HG02588 (cell line): Measurements from ENCODE around the gene SUGCT.

Experiments
- ATAC-seq: cut with Tn5 transposase; IDR thresholded peaks from one replicate; pipeline ENCODE4 v1.9.1; 2021; ENCODE audit warnings: mild to moderate bottlenecking, moderate library complexity; ENCODE audit not compliant: unreplicated experiment

SUGCT gene

DNA sequence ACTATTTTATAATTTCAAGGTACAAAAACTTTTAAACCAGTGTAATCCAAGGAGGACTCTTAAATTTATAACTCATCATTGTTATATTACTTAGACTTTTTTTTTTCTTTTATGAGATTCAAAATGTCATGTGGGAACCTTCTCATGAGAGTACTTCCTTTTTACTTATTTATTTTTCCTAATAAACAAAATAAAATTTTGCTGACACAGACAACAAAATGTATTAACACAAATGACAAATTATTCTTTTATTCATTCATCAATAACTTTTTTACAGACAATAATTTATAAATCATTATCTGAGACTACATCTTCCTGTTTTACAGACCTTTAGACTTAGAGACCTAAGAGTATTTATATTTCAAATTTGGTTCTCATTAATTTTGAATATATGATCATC is 706.2 kb downstream of the SUGCT start:
- ATAC-seq, result no peak

DNA sequence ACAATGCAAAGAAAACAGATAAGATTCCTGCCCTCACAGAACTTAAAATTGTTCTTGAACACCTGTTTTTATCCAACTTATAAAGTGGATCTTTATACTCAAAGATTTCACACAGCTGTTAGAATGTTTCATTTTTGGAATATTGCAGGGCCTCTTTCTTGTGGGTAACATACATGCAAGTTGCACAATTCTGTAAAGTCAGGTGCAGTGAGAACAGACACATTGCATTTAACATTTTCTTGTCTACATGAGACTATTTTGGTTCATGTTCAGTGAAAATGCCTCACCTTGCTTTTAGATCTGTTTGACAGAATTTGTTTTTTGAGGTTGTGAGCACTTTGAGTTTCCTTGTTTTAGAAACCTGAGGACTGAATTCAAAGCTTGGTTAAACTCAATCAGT is 707.8 kb downstream of the SUGCT start:
- no peak for ATAC-seq

DNA sequence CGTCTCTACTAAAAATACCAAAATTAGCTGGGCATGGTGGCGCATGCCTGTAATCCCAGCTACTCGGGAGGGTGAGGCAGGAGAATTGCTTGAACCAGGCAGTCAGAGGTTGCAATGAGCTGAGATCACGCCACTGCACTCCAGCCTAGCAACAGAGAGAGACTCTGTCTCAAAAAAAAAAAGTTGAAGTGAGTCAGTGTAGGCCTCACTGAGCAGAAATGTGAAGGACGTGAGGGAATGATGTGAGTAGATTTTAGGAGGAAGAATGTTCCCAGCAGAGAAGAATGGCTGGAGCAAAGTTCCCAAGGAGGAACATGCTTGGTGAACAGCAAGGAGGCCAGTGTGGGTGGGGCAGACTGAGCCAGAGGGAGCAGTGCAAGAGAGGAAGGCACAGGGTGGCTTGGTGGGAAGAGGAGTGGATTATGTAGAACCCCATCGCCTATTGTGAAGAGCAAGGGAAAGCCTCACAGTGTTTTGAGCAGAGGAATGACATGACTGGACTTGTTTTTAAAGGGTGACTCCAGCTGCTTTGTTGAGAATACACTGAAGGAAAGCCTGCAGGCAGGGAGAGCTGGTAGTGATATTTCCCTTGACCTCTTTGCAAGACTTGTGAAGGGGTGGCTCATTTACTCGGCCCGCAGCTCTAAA is 708.7 kb downstream of the SUGCT start:
- no peak for ATAC-seq

GRCh38 chr7:40845943-40846342 is 711.1 kb downstream of the SUGCT start:
- no peak for ATAC-seq

- ATAC-seq, result no peak
Measured at GRCh38 chr7:40847921-40848320, 713.1 kb downstream of the SUGCT start.

- no peak for ATAC-seq
Measured at GRCh38 chr7:40848541-40849221, 713.9 kb downstream of the SUGCT start.

DNA sequence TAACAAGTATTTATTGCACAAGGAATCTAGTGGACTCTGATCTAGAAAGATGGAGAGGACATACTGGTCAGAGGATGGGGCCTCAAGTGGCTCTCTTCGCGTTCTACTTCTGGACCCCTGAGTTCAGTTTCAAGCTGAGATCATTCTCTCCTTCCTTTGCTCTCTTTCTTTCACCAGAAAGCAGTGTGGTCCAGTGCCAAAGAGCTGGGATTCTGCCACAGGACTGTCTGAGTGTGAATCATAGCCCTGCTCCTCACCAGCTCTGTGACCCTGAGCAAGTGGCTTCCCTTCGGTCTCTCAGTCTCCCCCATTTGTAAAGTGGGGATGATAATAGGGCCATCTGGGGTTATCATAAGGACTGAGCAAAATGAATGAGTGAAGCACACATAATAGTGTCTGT is 715.2 kb downstream of the SUGCT start:
- no peak for ATAC-seq

- ATAC-seq, result no peak
Measured at GRCh38 chr7:40851001-40851400, 716.2 kb downstream of the SUGCT start.

- ATAC-seq, result no peak
Measured at GRCh38 chr7:40859076-40859475, 724.3 kb downstream of the SUGCT start.

- no peak for ATAC-seq
Measured at GRCh38 chr7:40859965-40860543, 725.2 kb downstream of the SUGCT start.

DNA sequence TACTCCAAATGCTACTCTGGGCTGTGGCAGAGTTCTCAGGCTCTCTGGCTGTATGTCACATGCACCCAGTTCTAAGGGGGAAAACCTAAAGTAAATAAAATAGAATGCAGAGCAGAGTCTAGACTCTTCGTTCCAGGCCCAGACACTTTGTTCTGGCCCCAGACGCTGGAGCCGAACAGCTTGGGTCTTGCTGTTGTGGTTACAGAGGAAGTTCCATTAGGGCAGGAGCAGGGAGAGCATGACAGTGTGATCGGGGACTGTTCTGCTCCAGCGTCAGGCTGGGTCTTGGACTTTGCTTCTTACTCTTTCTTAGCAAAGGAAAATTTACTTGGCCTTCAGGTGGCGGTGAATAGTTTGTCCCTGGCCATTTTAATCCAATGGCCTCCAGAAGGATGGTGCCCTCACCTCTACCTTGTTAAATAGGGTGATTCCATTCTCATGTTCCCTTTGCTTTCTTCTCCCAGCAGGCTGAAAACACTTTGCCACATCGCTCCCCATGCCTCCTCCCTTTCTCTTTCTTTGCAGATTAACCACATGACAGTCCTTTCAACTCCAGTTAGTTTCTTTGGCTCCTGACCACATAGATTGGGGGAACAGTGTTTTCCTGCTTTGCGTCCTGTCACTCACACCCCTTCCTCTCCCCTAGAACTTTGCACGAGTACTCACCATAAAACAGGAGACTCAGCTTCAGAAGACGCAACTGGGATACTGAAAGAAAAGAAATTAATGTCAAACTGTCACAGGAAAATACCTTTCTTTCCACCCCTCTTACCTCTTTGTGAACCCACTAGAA is 730.8 kb downstream of the SUGCT start:
- ATAC-seq, result no peak

DNA sequence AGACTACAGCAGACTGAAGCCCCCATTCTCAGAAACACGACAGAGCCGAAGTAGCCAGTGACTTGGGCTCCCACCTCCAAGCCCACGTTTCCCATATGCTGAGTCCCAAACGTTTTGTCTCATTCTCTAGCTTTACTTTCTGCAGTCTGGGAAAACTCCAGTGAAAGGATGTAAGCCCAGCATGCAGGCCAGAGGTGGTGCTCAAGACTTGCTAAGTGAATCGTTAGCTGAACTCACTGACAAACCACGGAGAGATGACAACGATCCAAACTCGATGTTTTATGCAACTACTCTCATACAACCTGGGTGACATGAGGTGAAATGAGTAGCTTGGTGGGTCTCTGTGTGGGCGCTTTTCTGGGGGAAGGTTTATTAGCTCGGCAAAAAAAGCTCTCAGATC is 731.8 kb downstream of the SUGCT start:
- ATAC-seq, result no peak

DNA sequence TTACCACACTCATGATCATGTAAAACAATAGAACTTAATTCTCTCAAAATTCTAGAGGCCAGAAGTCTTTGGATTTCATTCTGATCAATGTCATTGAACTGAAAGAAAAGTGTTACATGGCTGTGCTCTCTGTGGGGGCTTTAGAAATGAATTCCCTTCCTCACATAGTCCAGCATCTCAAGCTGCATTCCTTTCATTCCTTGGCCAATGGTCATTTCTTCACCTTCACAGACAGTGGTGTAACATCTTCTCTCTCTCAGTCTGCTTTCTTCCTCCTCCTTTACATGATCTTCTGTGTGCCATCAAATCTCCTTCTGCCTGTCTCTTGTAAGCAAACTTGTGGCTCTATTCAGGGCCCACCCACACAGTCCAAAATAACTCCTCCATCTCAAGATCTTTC is 735.3 kb downstream of the SUGCT start:
- ATAC-seq, result no peak

DNA sequence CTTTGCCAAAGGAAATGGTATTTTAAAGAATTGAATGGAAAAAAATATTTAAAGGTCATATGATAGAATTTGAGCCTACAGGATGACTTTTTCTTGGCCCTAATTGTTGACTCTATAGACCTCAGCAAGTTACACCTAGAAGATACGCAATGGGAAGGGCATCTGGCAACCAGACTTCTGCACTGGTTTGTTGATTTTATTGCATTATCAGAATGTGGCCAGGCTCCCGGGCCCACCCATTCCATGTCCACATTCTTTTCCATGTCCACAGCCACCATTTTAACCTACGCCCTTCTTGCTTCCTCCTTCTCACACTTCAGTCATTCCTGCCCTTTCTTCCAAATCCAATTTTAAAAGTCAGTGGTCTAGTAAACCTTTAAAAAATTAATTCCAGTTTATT is 738.4 kb downstream of the SUGCT start:
- no peak for ATAC-seq

DNA sequence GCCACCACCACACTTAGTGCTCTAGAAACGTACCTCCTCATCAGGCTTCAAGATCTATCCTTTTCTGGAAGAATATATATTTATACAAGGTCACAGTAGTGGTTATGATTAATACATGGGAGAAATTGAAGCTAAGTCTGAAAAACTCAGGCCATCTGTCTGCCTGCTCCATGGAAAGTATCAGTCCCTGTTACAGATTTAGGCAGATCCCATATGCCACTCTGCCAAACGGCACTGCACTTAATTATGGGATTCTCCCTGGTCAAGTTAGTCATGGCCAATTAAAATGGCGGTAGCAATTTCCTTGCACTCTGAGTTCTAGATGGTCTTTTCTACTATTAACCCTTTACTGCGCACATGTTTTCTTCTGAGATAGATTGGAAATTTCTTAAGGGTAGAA is 740.0 kb downstream of the SUGCT start:
- no peak for ATAC-seq

GRCh38 chr7:40876601-40877000 is 741.8 kb downstream of the SUGCT start:
- ATAC-seq, result no peak

- ATAC-seq, result no peak
Measured at GRCh38 chr7:40879941-40880543, 745.2 kb downstream of the SUGCT start.

- no peak for ATAC-seq
Measured at GRCh38 chr7:40880581-40880980, 745.8 kb downstream of the SUGCT start.

GRCh38 chr7:40881405-40881926 is 746.7 kb downstream of the SUGCT start:
- no peak for ATAC-seq

- ATAC-seq, result no peak
Measured at GRCh38 chr7:40882071-40882658, 747.4 kb downstream of the SUGCT start.

DNA sequence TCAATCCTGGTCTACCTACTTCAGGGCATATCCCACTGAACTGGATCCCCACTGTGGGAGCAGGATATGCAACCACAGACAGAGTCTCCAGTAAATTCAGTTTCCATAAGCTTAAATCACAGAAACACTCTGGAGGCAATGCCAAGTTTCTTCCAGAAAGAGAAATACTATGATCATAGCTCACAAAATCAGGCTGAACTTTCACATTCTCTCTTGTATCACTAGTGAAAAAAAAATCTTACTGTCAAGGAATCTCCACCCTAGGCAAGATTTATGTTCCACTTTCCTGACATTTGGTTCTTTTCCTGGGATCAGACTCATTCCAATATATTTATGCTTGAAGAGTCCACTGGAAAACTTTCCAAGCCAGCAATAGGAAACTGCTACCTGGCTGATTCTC is 749.0 kb downstream of the SUGCT start:
- no peak for ATAC-seq
